GM12878 (cell line): ENCODE measurements around the gene TMSB4X. TPM values are rescaled to one million over a fixed set of nuclear protein-coding genes. Genes with fewer than 3 reads are reported as not detected.

Experiments
- ATAC-seq: fragments of 200-7000 bp; cut with Tn5 transposase; 3 replicates; pipeline ENCODE4 v1.9.1; 2020; ENCODE audit warnings: mild to moderate bottlenecking, moderate library complexity
- BruUV-seq: library from RNA; stranded (reverse); fragments of 400-500 nt; replicated peaks from 2 replicates; lab custom pipeline; 2021; lab: Mats Ljungman, UMichigan
- CTCF ChIA-PET: fragments of 300-600 bp; sonication (Branson Sonifier 250); formaldehyde crosslinking; extraction: SDS; loops from one replicate; lab custom pipeline; 2021; ENCODE audit warnings: inconsistent platforms; lab: Yijun Ruan, JAX
- POLR2A ChIA-PET: fragments of 350-600 bp; formaldehyde crosslinking; extraction: SDS; loops from one replicate; lab custom pipeline; 2021; ENCODE audit warnings: inconsistent platforms; lab: Charles Lee
- RAD21 ChIA-PET: fragments of 300-600 bp; sonication (Branson Sonifier 250); formaldehyde crosslinking; loops from one replicate; lab custom pipeline; 2023; ENCODE audit warnings: antibody characterized with exemption; ENCODE audit not compliant: unreplicated experiment; lab: Charles Lee
- SMC1A ChIA-PET: fragments of 300-600 bp; sonication (Branson Sonifier 250); formaldehyde crosslinking; loops from one replicate; lab custom pipeline; 2023; ENCODE audit not compliant: unreplicated experiment, uncharacterized antibody; lab: Charles Lee
- DNase-seq: peaks from one replicate; pipeline ENCODE4 v3.0.0-alpha.2; 2011; ENCODE audit warnings: low read depth, low spot score
- FAIRE-seq: peaks from 3 replicates; lab custom pipeline; 2011; peaks lifted over from hg19 to GRCh38; lab: Jason Lieb, UNC
- H2AFZ ChIP-seq: 2 replicates; pipeline ENCODE4 v1.6.0; 2011; ENCODE audit warnings: low read depth, low read length, control low read depth; ENCODE audit not compliant: control insufficient read depth
- H3K27ac ChIP-seq: 2 replicates; pipeline ENCODE4 v1.5.1; 2011; ENCODE audit warnings: control low read depth; ENCODE audit not compliant: control insufficient read depth, insufficient read depth
- H3K27me3 ChIP-seq, 2 experiments: replicated peaks in 1 of 2; 2 replicates each; pipeline versions ENCODE4 v1.6.0 to v1.6.1; 2011; ENCODE audit warnings: low read length in 1 of 2; ENCODE audit not compliant: control insufficient read depth in 2 of 2, insufficient read depth in 2 of 2
- H3K36me3 ChIP-seq, 2 experiments: 2 replicates each; pipeline ENCODE4 v1.5.1; 2011; ENCODE audit warnings: low read length in 1 of 2; ENCODE audit not compliant: control insufficient read depth in 2 of 2, insufficient read depth in 2 of 2
- H3K4me1 ChIP-seq: 2 replicates; pipeline ENCODE4 v1.6.1; 2011; ENCODE audit warnings: mild to moderate bottlenecking, low read length, moderate library complexity, mixed read lengths; ENCODE audit not compliant: control insufficient read depth, insufficient read depth
- H3K4me2 ChIP-seq: 2 replicates; pipeline ENCODE4 v1.6.0; 2011; ENCODE audit warnings: control low read depth; ENCODE audit not compliant: control insufficient read depth, insufficient read depth
- H3K4me3 ChIP-seq: fragments of 200-600 bp; sonication (generic); 2 replicates; pipeline ENCODE4 v1.5.1; 2016
- H3K79me2 ChIP-seq: 2 replicates; pipeline ENCODE4 v1.6.0; 2011; ENCODE audit warnings: low read length; ENCODE audit not compliant: control insufficient read depth, insufficient read depth
- H3K9ac ChIP-seq: 2 replicates; pipeline ENCODE4 v1.8.0; 2011; ENCODE audit warnings: low read length, control low read depth, mixed read lengths; ENCODE audit not compliant: control insufficient read depth, insufficient read depth
- H3K9me3 ChIP-seq: replicated peaks from 3 replicates; pipeline ENCODE4 v1.5.1; 2011; ENCODE audit warnings: mild to moderate bottlenecking, low read length; ENCODE audit not compliant: control insufficient read depth, insufficient read depth
- H4K20me1 ChIP-seq: 2 replicates; pipeline ENCODE4 v1.6.0; 2011; ENCODE audit not compliant: control insufficient read depth, insufficient read depth
- CREM ChIP-seq: IDR thresholded peaks from 2 replicates; pipeline ENCODE4 v1.6.1; 2014; ENCODE audit warnings: antibody characterized with exemption, low read depth
- ESRRA ChIP-seq: IDR thresholded peaks from 2 replicates; pipeline ENCODE4 v1.6.1; 2012; ENCODE audit warnings: mild to moderate bottlenecking, low read length, improper control_type of control experiment
- GATAD2B ChIP-seq: fragments of 450-650 bp; conservative IDR thresholded peaks from 2 replicates; pipeline ENCODE4 v1.6.1; 2017; ENCODE audit warnings: low read depth, mild to moderate bottlenecking, moderate library complexity
- KLF5 ChIP-seq: fragments of 450-650 bp; IDR thresholded peaks from 2 replicates; pipeline ENCODE4 v1.6.1; 2014; ENCODE audit warnings: mild to moderate bottlenecking; ENCODE audit not compliant: partially characterized antibody
- MAX ChIP-seq: IDR thresholded peaks from 2 replicates; pipeline ENCODE4 v1.6.1; 2012; ENCODE audit warnings: low read depth, low read length, improper control_type of control experiment
- TCF3 ChIP-seq: IDR thresholded peaks from 2 replicates; pipeline ENCODE4 v1.6.1; 2012; ENCODE audit warnings: low read depth, mild to moderate bottlenecking, low read length, borderline replicate concordance; ENCODE audit not compliant: insufficient read depth
- WGBS: methylation state at CpG from one replicate; pipeline ENCODE4 v1.1.6; 2016; ENCODE audit warnings: low lambda C conversion rate; ENCODE audit not compliant: insufficient replicate concordance, insufficient coverage; ENCODE audit errors: missing lambda C conversion rate; 5-methylcytosine and 5-hydroxymethylcytosine counted together
- in situ Hi-C: fragments of 300-500 bp; cut with MboI; formaldehyde crosslinking; loops from 9 replicates; pipeline ENCODE4 v1.14.3; 2018; ENCODE audit warnings: mixed read lengths
- intact Hi-C: fragments of 100-400 bp; cut with micrococcal nuclease; formaldehyde crosslinking; loops from one replicate; pipeline ENCODE4 v1.14.2; 2022; ENCODE audit not compliant: unreplicated experiment
- polyA plus RNA-seq, 11 experiments: library from polyadenylated mRNA; depleted of rRNA in 4 of 11; unstranded in 6 of 11; stranded (reverse) in 5 of 11; fragments of >200 nt; fragmentation: Nextera tagmentation in 4 of 11; fragmentation: Illumina TruSeq in 1 of 11; extraction: Ambion mirVana in 4 of 11; extraction: Trizol in 1 of 11; gene quantifications; 1 replicate in 1 of 11; 2 replicates in 10 of 11; pipeline versions ENCODE4 v1.2.1 to v1.2.3, GENCODE V29; 2011 to 2016; ENCODE audit warnings: inconsistent platforms in 2 of 11, missing spikeins in 2 of 11, low read depth in 1 of 11
- total RNA-seq, 4 experiments: library from RNA; depleted of rRNA in 3 of 4; stranded (reverse); fragments of >200 nt in 3 of 4; fragmentation: Illumina TruSeq in 1 of 4; extraction: Trizol in 1 of 4; gene quantifications; 2 replicates each; pipeline versions ENCODE4 v1.2.1 to v1.2.3, GENCODE V29; 2013 to 2021
- TF ChIP-seq, protein P1 (sequence below): fragments of 450-650 bp; IDR thresholded peaks from 2 replicates; pipeline ENCODE4 v1.6.1; 2017; ENCODE audit warnings: mild to moderate bottlenecking, moderate library complexity
- TF ChIP-seq, protein P2 (sequence below): fragments of 150-350 bp; IDR thresholded peaks from 2 replicates; pipeline ENCODE4 v1.6.1; 2016; ENCODE audit warnings: low read depth, low read length
- TF ChIP-seq, protein P3 (sequence below): IDR thresholded peaks from 2 replicates; pipeline ENCODE4 v1.6.1; 2011; ENCODE audit warnings: mild to moderate bottlenecking, low read depth, low read length, moderate library complexity; ENCODE audit not compliant: insufficient replicate concordance

TMSB4X gene
- total and polyA plus RNA-seq, 10 of the 15 experiments (the other 5 are each of a cell fraction or from before 2014, with no cell fraction given): 13,924 to 37,234 (median 23,705) TPM

GRCh38 chrX:12966151-12966550 is 8.8 kb upstream of the TMSB4X start:
- Histone ChIP-seq H3K27me3 (no peaks in the 10 kb centered on the region), H3K27ac (no peak overlapping the region), H3K36me3 (no peaks in the 10 kb centered on the region), H3K4me1 (peaks cover 24% of the 10 kb centered on the region), H3K9ac (no peak overlapping the region)
- SMC1A ChIA-PET: interaction anchor here (1.0 to 1.5 kb wide), 3 partner anchors 8 to 11 kb away, joined by 4 to 6 read pairs (median 5); no protein-coding TSS in a partner anchor
- ATAC-seq: no peak
- 8% methylated on average over 1 of the region's 1 CpG for WGBS
- POLR2A ChIA-PET: interaction anchor here (1.5 kb wide), 1 partner anchor 34 kb away, joined by 3 read pairs; no protein-coding TSS in a partner anchor
- TF ChIP-seq MAX (no peak), ESRRA (no peak), KLF5 (no peak), GATAD2B (no peak), TCF3 (no peak), CREM (no peak)
- TF ChIP-seq, protein P1, sequence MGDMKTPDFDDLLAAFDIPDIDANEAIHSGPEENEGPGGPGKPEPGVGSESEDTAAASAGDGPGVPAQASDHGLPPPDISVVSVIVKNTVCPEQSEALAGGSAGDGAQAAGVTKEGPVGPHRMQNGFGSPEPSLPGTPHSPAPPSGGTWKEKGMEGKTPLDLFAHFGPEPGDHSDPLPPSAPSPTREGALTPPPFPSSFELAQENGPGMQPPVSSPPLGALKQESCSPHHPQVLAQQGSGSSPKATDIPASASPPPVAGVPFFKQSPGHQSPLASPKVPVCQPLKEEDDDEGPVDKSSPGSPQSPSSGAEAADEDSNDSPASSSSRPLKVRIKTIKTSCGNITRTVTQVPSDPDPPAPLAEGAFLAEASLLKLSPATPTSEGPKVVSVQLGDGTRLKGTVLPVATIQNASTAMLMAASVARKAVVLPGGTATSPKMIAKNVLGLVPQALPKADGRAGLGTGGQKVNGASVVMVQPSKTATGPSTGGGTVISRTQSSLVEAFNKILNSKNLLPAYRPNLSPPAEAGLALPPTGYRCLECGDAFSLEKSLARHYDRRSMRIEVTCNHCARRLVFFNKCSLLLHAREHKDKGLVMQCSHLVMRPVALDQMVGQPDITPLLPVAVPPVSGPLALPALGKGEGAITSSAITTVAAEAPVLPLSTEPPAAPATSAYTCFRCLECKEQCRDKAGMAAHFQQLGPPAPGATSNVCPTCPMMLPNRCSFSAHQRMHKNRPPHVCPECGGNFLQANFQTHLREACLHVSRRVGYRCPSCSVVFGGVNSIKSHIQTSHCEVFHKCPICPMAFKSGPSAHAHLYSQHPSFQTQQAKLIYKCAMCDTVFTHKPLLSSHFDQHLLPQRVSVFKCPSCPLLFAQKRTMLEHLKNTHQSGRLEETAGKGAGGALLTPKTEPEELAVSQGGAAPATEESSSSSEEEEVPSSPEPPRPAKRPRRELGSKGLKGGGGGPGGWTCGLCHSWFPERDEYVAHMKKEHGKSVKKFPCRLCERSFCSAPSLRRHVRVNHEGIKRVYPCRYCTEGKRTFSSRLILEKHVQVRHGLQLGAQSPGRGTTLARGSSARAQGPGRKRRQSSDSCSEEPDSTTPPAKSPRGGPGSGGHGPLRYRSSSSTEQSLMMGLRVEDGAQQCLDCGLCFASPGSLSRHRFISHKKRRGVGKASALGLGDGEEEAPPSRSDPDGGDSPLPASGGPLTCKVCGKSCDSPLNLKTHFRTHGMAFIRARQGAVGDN: no peak
- TF ChIP-seq, protein P2, sequence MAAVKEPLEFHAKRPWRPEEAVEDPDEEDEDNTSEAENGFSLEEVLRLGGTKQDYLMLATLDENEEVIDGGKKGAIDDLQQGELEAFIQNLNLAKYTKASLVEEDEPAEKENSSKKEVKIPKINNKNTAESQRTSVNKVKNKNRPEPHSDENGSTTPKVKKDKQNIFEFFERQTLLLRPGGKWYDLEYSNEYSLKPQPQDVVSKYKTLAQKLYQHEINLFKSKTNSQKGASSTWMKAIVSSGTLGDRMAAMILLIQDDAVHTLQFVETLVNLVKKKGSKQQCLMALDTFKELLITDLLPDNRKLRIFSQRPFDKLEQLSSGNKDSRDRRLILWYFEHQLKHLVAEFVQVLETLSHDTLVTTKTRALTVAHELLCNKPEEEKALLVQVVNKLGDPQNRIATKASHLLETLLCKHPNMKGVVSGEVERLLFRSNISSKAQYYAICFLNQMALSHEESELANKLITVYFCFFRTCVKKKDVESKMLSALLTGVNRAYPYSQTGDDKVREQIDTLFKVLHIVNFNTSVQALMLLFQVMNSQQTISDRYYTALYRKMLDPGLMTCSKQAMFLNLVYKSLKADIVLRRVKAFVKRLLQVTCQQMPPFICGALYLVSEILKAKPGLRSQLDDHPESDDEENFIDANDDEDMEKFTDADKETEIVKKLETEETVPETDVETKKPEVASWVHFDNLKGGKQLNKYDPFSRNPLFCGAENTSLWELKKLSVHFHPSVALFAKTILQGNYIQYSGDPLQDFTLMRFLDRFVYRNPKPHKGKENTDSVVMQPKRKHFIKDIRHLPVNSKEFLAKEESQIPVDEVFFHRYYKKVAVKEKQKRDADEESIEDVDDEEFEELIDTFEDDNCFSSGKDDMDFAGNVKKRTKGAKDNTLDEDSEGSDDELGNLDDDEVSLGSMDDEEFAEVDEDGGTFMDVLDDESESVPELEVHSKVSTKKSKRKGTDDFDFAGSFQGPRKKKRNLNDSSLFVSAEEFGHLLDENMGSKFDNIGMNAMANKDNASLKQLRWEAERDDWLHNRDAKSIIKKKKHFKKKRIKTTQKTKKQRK: no peak
- TF ChIP-seq, protein P3, sequence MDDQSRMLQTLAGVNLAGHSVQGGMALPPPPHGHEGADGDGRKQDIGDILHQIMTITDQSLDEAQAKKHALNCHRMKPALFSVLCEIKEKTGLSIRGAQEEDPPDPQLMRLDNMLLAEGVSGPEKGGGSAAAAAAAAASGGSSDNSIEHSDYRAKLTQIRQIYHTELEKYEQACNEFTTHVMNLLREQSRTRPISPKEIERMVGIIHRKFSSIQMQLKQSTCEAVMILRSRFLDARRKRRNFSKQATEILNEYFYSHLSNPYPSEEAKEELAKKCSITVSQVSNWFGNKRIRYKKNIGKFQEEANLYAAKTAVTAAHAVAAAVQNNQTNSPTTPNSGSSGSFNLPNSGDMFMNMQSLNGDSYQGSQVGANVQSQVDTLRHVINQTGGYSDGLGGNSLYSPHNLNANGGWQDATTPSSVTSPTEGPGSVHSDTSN: no peak
- TF ChIP-seq, all 136 proteins: peak for 0
- Histone ChIP-seq H4K20me1 (no peaks in the 10 kb centered on the region), H2AFZ (no peak overlapping the region), H3K9me3 (no peaks in the 10 kb centered on the region; the same call in 2 of the 3 replicates), H3K4me2 (no peak overlapping the region), H3K79me2 (0 out of 2 replicates have a peak, but pooled peaks cover 2% of the 10 kb centered on the region), H3K4me3 (no peak overlapping the region)
- BruUV-seq: no TSS peak
- no peak for FAIRE-seq
- intact Hi-C loops: no loop called here
- ChIA-PET RAD21 (interaction anchor here (1.1 to 1.2 kb wide), 2 partner anchors 8 to 16 kb away, joined by 3 to 4 read pairs; no protein-coding TSS in a partner anchor), CTCF (interaction anchor here (0.7 to 1.4 kb wide), 3 partner anchors 20 to 47 kb away, joined by 3 to 6 read pairs (median 3); no protein-coding TSS in a partner anchor)
- in situ Hi-C loops: loop anchor here (25.0 kb wide), 1 partner anchor 696 kb away; the partner anchor contains the start of gene TCEANC
- DNase-seq: no peak
